ENCODE measurements around the gene PGR. TPM values are rescaled to one million over a fixed set of nuclear protein-coding genes. Genes with fewer than 3 reads are reported as not detected.

The PGR gene
- total and polyA plus RNA-seq, 2 donors from 2014 or later: 0.60 to 1.3 TPM

DNA sequence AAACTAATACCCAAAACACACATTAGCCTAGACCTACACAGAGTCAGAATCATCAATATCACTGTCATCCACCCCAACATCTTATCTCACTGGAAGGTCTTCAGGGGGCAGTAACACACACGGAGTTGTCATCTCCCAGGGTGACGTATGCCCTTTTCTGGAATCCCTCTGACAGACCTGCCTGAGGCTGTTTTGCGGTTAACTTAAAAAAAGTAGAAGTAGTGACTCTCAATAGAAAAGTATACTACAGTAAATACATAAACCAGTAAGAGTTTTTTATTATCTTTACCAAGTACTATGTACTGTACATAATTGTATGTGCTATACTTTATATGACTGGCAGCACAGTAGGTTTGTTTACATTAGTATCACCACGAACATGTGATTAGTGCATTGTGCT, 80.5 kb downstream of the PGR start:
- FAIRE-seq (no peak), DNase-seq (no peak)
- H3K9ac ChIP-seq (ENCODE audit: low read length in 3 of 3): no peak overlapping the region
- no peak for TF ChIP-seq CTCF (IDR thresholded peaks at IDR 0.05; ENCODE audit: borderline replicate concordance, extremely low read depth, insufficient read depth)
- intact Hi-C loops (cut with DNase I): no loop called here
- no peaks in the 10 kb centered on the region for H3K36me3 ChIP-seq (ENCODE audit: control insufficient read depth in 2 of 3, insufficient read depth in 3 of 3, low read length in 3 of 3)
- H3K9me3 ChIP-seq (ENCODE audit: control insufficient read depth in 2 of 3, insufficient read depth in 1 of 3, low read length in 3 of 3): no peaks in the 10 kb centered on the region
- no peaks in the 10 kb centered on the region for H3K27me3 ChIP-seq (ENCODE audit: control insufficient read depth, insufficient read depth, low read length)
- H3K4me1 ChIP-seq (ENCODE audit: control insufficient read depth in 2 of 3, insufficient read depth in 2 of 3, low read depth in 1 of 3, low read length in 3 of 3): no peaks in the 10 kb centered on the region
- no peak overlapping the region for H3K4me3 ChIP-seq (ENCODE audit: low read length in 3 of 3)
- H3K27ac ChIP-seq (ENCODE audit: low read depth in 2 of 2, low read length in 2 of 2): no peak overlapping the region

- DNase-seq: no peak
- no peaks in the 10 kb centered on the region for H3K4me1 ChIP-seq (ENCODE audit: control insufficient read depth in 2 of 3, insufficient read depth in 2 of 3, low read depth in 1 of 3, low read length in 3 of 3)
- H3K9me3 ChIP-seq (ENCODE audit: control insufficient read depth in 2 of 3, insufficient read depth in 1 of 3, low read length in 3 of 3): no peaks in the 10 kb centered on the region
- no peak for FAIRE-seq
- no peak overlapping the region for H3K9ac ChIP-seq (ENCODE audit: low read length in 3 of 3)
- no peak overlapping the region for H3K4me3 ChIP-seq (ENCODE audit: low read length in 3 of 3)
- H3K27ac ChIP-seq (ENCODE audit: low read depth in 2 of 2, low read length in 2 of 2): no peak overlapping the region
- TF ChIP-seq CTCF (IDR thresholded peaks at IDR 0.05; ENCODE audit: borderline replicate concordance, extremely low read depth, insufficient read depth): no peak
- intact Hi-C loops (cut with DNase I): no loop called here
- H3K36me3 ChIP-seq (ENCODE audit: control insufficient read depth in 2 of 3, insufficient read depth in 3 of 3, low read length in 3 of 3): no peaks in the 10 kb centered on the region
- no peaks in the 10 kb centered on the region for H3K27me3 ChIP-seq (ENCODE audit: control insufficient read depth, insufficient read depth, low read length)
Observed at GRCh38 chr11:101048479-101048878, 81.1 kb downstream of the PGR start.

- no peaks in the 10 kb centered on the region for H3K27me3 ChIP-seq (ENCODE audit: control insufficient read depth, insufficient read depth, low read length)
- FAIRE-seq (no peak), DNase-seq (no peak)
- no peak overlapping the region for H3K4me3 ChIP-seq (ENCODE audit: low read length in 3 of 3)
- intact Hi-C loops (cut with DNase I): no loop called here
- H3K36me3 ChIP-seq (ENCODE audit: control insufficient read depth in 2 of 3, insufficient read depth in 3 of 3, low read length in 3 of 3): no peaks in the 10 kb centered on the region
- H3K4me1 ChIP-seq (ENCODE audit: control insufficient read depth in 2 of 3, insufficient read depth in 2 of 3, low read depth in 1 of 3, low read length in 3 of 3): no peaks in the 10 kb centered on the region
- no peaks in the 10 kb centered on the region for H3K9me3 ChIP-seq (ENCODE audit: control insufficient read depth in 2 of 3, insufficient read depth in 1 of 3, low read length in 3 of 3)
- no peak for TF ChIP-seq CTCF (IDR thresholded peaks at IDR 0.05; ENCODE audit: borderline replicate concordance, extremely low read depth, insufficient read depth)
- H3K27ac ChIP-seq (ENCODE audit: low read depth in 2 of 2, low read length in 2 of 2): no peak overlapping the region
- no peak overlapping the region for H3K9ac ChIP-seq (ENCODE audit: low read length in 3 of 3)
Observed at GRCh38 chr11:101046947-101047346, 82.7 kb downstream of the PGR start.

GRCh38 chr11:101045415-101045814, 84.2 kb downstream of the PGR start:
- FAIRE-seq: no peak
- no peak for TF ChIP-seq CTCF (IDR thresholded peaks at IDR 0.05; ENCODE audit: borderline replicate concordance, extremely low read depth, insufficient read depth)
- H3K9me3 ChIP-seq (ENCODE audit: control insufficient read depth in 2 of 3, insufficient read depth in 1 of 3, low read length in 3 of 3): no peaks in the 10 kb centered on the region

More at GRCh38 chr11:101045415-101045814, 84.2 kb downstream of the PGR start:
- no peak overlapping the region for H3K27ac ChIP-seq (ENCODE audit: low read depth in 2 of 2, low read length in 2 of 2)
- H3K4me1 ChIP-seq (ENCODE audit: control insufficient read depth in 2 of 3, insufficient read depth in 2 of 3, low read depth in 1 of 3, low read length in 3 of 3): no peaks in the 10 kb centered on the region
- DNase-seq: no peak
- no peak overlapping the region for H3K4me3 ChIP-seq (ENCODE audit: low read length in 3 of 3)
- intact Hi-C loops (cut with DNase I): no loop called here
- H3K27me3 ChIP-seq (ENCODE audit: control insufficient read depth, insufficient read depth, low read length): no peaks in the 10 kb centered on the region
- H3K36me3 ChIP-seq (ENCODE audit: control insufficient read depth in 2 of 3, insufficient read depth in 3 of 3, low read length in 3 of 3): no peaks in the 10 kb centered on the region
- H3K9ac ChIP-seq (ENCODE audit: low read length in 3 of 3): no peak overlapping the region

All from kidney (tissue), 14 donors.